Panc1 (cell line): ENCODE data around the gene C20orf141. TPM values are rescaled to one million over a fixed set of nuclear protein-coding genes. Genes with fewer than 3 reads are reported as not detected.

Source experiments
- ATAC-seq: fragments of 200-7000 bp; cut with Tn5 transposase; 2 replicates; pipeline ENCODE4 v1.9.1; 2020; ENCODE audit warnings: mild to moderate bottlenecking, moderate library complexity
- BruUV-seq: library from RNA; stranded (reverse); fragments of 400-500 nt; replicated peaks from 2 replicates; lab custom pipeline; 2021; lab: Mats Ljungman, UMichigan
- CTCF ChIA-PET: fragments of 300-600 bp; sonication (Branson Sonifier 250); formaldehyde crosslinking; loops from one replicate; lab custom pipeline; 2022; ENCODE audit warnings: antibody characterized with exemption; lab: Charles Lee
- POLR2A ChIA-PET: fragments of 300-600 bp; sonication (Branson Sonifier 250); formaldehyde crosslinking; loops from one replicate; lab custom pipeline; 2022; ENCODE audit warnings: antibody characterized with exemption; lab: Charles Lee
- DNase-seq: peaks from one replicate; pipeline ENCODE4 v3.0.0-alpha.2; 2010; ENCODE audit warnings: low read depth, low spot score
- H3K27ac ChIP-seq: 2 replicates; pipeline ENCODE4 v1.5.1; 2011; ENCODE audit warnings: mild to moderate bottlenecking, low read length, inconsistent platforms
- H3K27me3 ChIP-seq: fragments of 200-500 bp; sonication (Bioruptor generic); 2 replicates; pipeline ENCODE4 v1.6.0; 2014; ENCODE audit warnings: low read length, inconsistent platforms; ENCODE audit not compliant: control insufficient read depth, insufficient read depth
- H3K36me3 ChIP-seq: fragments of 200-500 bp; sonication (Bioruptor generic); 2 replicates; pipeline ENCODE4 v1.5.1; 2014; ENCODE audit warnings: inconsistent platforms, mild to moderate bottlenecking, low read length, moderate library complexity; ENCODE audit not compliant: control insufficient read depth, insufficient read depth
- H3K4me1 ChIP-seq: 2 replicates; pipeline ENCODE4 v1.5.1; 2011; ENCODE audit warnings: inconsistent platforms, mild to moderate bottlenecking, low read length, moderate library complexity; ENCODE audit not compliant: control insufficient read depth, insufficient read depth
- H3K4me3 ChIP-seq, 2 experiments: 2 replicates each; pipeline ENCODE4 v1.5.1; 2011 to 2012; ENCODE audit warnings: low read depth in 2 of 2, low read length in 2 of 2, mild to moderate bottlenecking in 2 of 2, inconsistent platforms in 1 of 2, moderate library complexity in 1 of 2
- H3K9me3 ChIP-seq: fragments of 200-500 bp; sonication (Bioruptor generic); 2 replicates; pipeline ENCODE4 v1.5.1; 2014; ENCODE audit warnings: low read depth, mild to moderate bottlenecking, inconsistent platforms, low read length, moderate library complexity; ENCODE audit not compliant: control insufficient read depth, insufficient read depth
- CTCF ChIP-seq: fragments of 450-650 bp; IDR thresholded peaks from 2 replicates; pipeline ENCODE4 v1.5.1; 2017; ENCODE audit warnings: mild to moderate bottlenecking
- POLR2AphosphoS5 ChIP-seq: IDR thresholded peaks from 2 replicates; pipeline ENCODE4 v1.6.1; 2012; ENCODE audit warnings: mild to moderate bottlenecking, low read depth, low read length, moderate library complexity
- REST ChIP-seq, 2 experiments: IDR thresholded peaks; 2 replicates each; pipeline ENCODE4 v1.6.1; 2011 to 2012; ENCODE audit warnings: low read depth in 2 of 2, control low read depth in 1 of 2, low read length in 1 of 2, mild to moderate bottlenecking in 1 of 2, moderate library complexity in 1 of 2; ENCODE audit not compliant: insufficient read depth in 1 of 2
- SIN3A ChIP-seq: IDR thresholded peaks from 2 replicates; pipeline ENCODE4 v1.6.1; 2012; ENCODE audit warnings: low read depth, mild to moderate bottlenecking, low read length, moderate library complexity, borderline replicate concordance; ENCODE audit not compliant: insufficient read depth
- TCF7L2 ChIP-seq: IDR thresholded peaks from 2 replicates; pipeline ENCODE4 v1.6.1; 2011; ENCODE audit warnings: mild to moderate bottlenecking, low read depth, low read length, inconsistent platforms
- in situ Hi-C: cut with HindIII; loops from 2 replicates; pipeline ENCODE4 v1.10.0; 2016; ENCODE audit warnings: low sequenced_read_pairs, low pct_unique_long_range_greater_than_20kb
- intact Hi-C: fragments of 100-400 bp; cut with micrococcal nuclease; formaldehyde crosslinking; loops from one replicate; pipeline ENCODE4 v1.10.0; 2022; ENCODE audit not compliant: unreplicated experiment
- total RNA-seq: library from RNA; stranded (reverse); gene quantifications from one replicate; pipeline ENCODE4 v1.2.1, GENCODE V29; 2021; ENCODE audit not compliant: unreplicated experiment

Gene C20orf141
- total RNA-seq, 1 experiment from 2014 or later = not detected

- CTCF ChIA-PET = interaction anchor here (0.6 kb wide), 1 partner anchor 78 kb away, joined by 5 read pairs; no protein-coding TSS in a partner anchor
- ATAC-seq = no peak
- H3K4me1 ChIP-seq = no peaks in the 10 kb centered on the region
- POLR2A ChIA-PET = interaction anchor here (0.5 kb wide), 1 partner anchor 187 kb away, joined by 4 read pairs; no protein-coding TSS in a partner anchor
- intact Hi-C loops = no loop called here
- DNase-seq = no peak
- H3K27me3 ChIP-seq = no peaks in the 10 kb centered on the region
- in situ Hi-C loops = no loop called here
- no TSS peak for BruUV-seq
- H3K4me3 ChIP-seq = no peak overlapping the region
- H3K9me3 ChIP-seq = no peaks in the 10 kb centered on the region
- no peaks in the 10 kb centered on the region for H3K36me3 ChIP-seq
- H3K27ac ChIP-seq = no peak overlapping the region
- TF ChIP-seq TCF7L2 = no peak
Measured at GRCh38 chr20:2838170-2838797, 23.5 kb downstream of the C20orf141 start.

- no peak overlapping the region; the same call in 1 of the 2 replicates for H3K27ac ChIP-seq
- H3K36me3 ChIP-seq = no peaks in the 10 kb centered on the region
- DNase-seq = no peak
- H3K9me3 ChIP-seq = no peaks in the 10 kb centered on the region
- peak overlapping the region in 1 of 2 experiments; percentile 85; a peak in 1 of 4 replicates for H3K4me3 ChIP-seq
- intact Hi-C loops = no loop called here
- no peaks in the 10 kb centered on the region for H3K27me3 ChIP-seq
- ChIA-PET CTCF (no interaction called here), POLR2A (interaction anchor here (0.5 kb wide), 2 partner anchors 88 to 187 kb away, joined by 4 to 6 read pairs; no protein-coding TSS in a partner anchor)
- in situ Hi-C loops = no loop called here
- BruUV-seq = TSS peak; percentile 59
- TF ChIP-seq REST (IDR thresholded peaks at IDR 0.05; ENCODE audit: insufficient read depth in 1 of 2, low read depth in 2 of 2, low read length in 1 of 2) (no peak), SIN3A (no peak), CTCF (no peak), TCF7L2 (no peak), POLR2AphosphoS5 (no peak)
- no peaks in the 10 kb centered on the region for H3K4me1 ChIP-seq
- no peak for ATAC-seq
Measured at GRCh38 chr20:2838847-2839671, 24.3 kb downstream of the C20orf141 start.
